ENCODE results near the gene ANTXRL. TPM values are rescaled to one million over a fixed set of nuclear protein-coding genes. Genes with fewer than 3 reads are reported as not detected.
"Not testable (repeated sequence)": the region's sequence is repeated elsewhere in the genome, so short reads cannot be mapped to it uniquely, and the experiment has no call there.

Gene ANTXRL
- polyA plus RNA-seq, 1 donor: not detected

- not testable (repeated sequence) for H3K4me1 ChIP-seq (ENCODE audit: control insufficient read depth, insufficient read depth, low read length); H3K27me3 ChIP-seq (ENCODE audit: control insufficient read depth, insufficient read depth, low read length); H3K36me3 ChIP-seq (ENCODE audit: control insufficient read depth, insufficient read depth, low read length); H3K9me3 ChIP-seq (ENCODE audit: control insufficient read depth, low read depth, low read length); DNase-seq; H3K4me3 ChIP-seq (ENCODE audit: low read length); H3K27ac ChIP-seq (ENCODE audit: low read length)
- no CpG with 5 or more reads among the region's 3 CpGs for WGBS (ENCODE audit: insufficient coverage, low lambda C conversion rate)
These were observed 87.6 kb downstream of the ANTXRL start for GRCh38 chr10:46374410-46374809.

- not testable (repeated sequence) for H3K27ac ChIP-seq (ENCODE audit: low read length); H3K4me1 ChIP-seq (ENCODE audit: control insufficient read depth, insufficient read depth, low read length); H3K27me3 ChIP-seq (ENCODE audit: control insufficient read depth, insufficient read depth, low read length); DNase-seq; H3K36me3 ChIP-seq (ENCODE audit: control insufficient read depth, insufficient read depth, low read length); H3K4me3 ChIP-seq (ENCODE audit: low read length); H3K9me3 ChIP-seq (ENCODE audit: control insufficient read depth, low read depth, low read length)
- no CpG with 5 or more reads among the region's 11 CpGs for WGBS (ENCODE audit: insufficient coverage, low lambda C conversion rate)
These were observed 88.6 kb downstream of the ANTXRL start, which contains the start of gene ANXA8L1 for GRCh38 chr10:46375406-46375805. Gene ANXA8L1 (plus strand): TSS chr10:46375776. CDS start chr10:46375852, 76 bp downstream.

GRCh38 chr10:46377022-46377421 lies 90.2 kb downstream of the ANTXRL start:
- H3K27me3 ChIP-seq (ENCODE audit: control insufficient read depth, insufficient read depth, low read length); H3K36me3 ChIP-seq (ENCODE audit: control insufficient read depth, insufficient read depth, low read length); DNase-seq; H3K9me3 ChIP-seq (ENCODE audit: control insufficient read depth, low read depth, low read length); H3K4me3 ChIP-seq (ENCODE audit: low read length); H3K4me1 ChIP-seq (ENCODE audit: control insufficient read depth, insufficient read depth, low read length); H3K27ac ChIP-seq (ENCODE audit: low read length): not testable (repeated sequence)
- WGBS (ENCODE audit: insufficient coverage, low lambda C conversion rate): no CpG with 5 or more reads among the region's 1 CpG

- WGBS (ENCODE audit: insufficient coverage, low lambda C conversion rate): no CpG with 5 or more reads among the region's 4 CpGs
These were observed 90.9 kb downstream of the ANTXRL start for GRCh38 chr10:46377651-46378050.

GRCh38 chr10:46378108-46378507 lies 91.3 kb downstream of the ANTXRL start:
- WGBS (ENCODE audit: insufficient coverage, low lambda C conversion rate): no CpG with 5 or more reads among the region's 8 CpGs
- H3K4me1 ChIP-seq (ENCODE audit: control insufficient read depth, insufficient read depth, low read length); H3K36me3 ChIP-seq (ENCODE audit: control insufficient read depth, insufficient read depth, low read length); H3K4me3 ChIP-seq (ENCODE audit: low read length); H3K27me3 ChIP-seq (ENCODE audit: control insufficient read depth, insufficient read depth, low read length); H3K27ac ChIP-seq (ENCODE audit: low read length); DNase-seq; H3K9me3 ChIP-seq (ENCODE audit: control insufficient read depth, low read depth, low read length): not testable (repeated sequence)

More at GRCh38 chr10:46377651-46378050, 90.9 kb downstream of the ANTXRL start:
- H3K27me3 ChIP-seq (ENCODE audit: control insufficient read depth, insufficient read depth, low read length); H3K36me3 ChIP-seq (ENCODE audit: control insufficient read depth, insufficient read depth, low read length); H3K27ac ChIP-seq (ENCODE audit: low read length); H3K9me3 ChIP-seq (ENCODE audit: control insufficient read depth, low read depth, low read length); DNase-seq; H3K4me1 ChIP-seq (ENCODE audit: control insufficient read depth, insufficient read depth, low read length); H3K4me3 ChIP-seq (ENCODE audit: low read length): not testable (repeated sequence)

DNA sequence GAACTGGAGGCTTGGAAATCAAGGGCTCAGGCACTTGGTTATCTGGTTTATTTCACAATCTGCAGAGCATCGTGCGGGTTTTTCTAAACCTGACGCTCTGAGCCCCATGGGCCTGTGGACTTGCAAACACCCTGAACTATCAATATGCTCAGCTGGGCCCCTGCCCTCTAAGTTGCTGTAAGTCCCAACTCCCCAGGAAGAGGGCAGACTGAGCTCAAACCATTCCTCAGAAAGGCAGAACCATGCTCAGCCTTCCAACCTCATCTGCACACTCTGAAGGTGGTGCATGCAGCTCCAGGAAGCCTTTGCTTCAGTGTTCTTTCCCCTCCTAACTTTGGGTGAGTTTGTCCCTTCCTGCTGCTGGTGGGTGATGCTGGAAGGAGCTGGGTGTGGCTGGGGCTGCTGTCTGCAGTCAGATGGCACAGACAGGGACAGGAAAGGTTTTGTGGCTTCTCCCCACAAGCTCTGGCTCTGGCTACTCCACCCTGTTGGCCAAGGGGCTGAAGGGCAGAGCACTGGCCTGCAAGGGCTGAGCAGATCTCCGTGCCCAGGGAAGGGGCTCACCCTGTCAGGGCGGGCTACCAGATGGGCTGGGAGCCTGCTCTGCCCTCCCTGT lies 92.5 kb downstream of the ANTXRL start:
- not testable (repeated sequence) for DNase-seq; H3K9me3 ChIP-seq (ENCODE audit: control insufficient read depth, low read depth, low read length); H3K4me1 ChIP-seq (ENCODE audit: control insufficient read depth, insufficient read depth, low read length); H3K27ac ChIP-seq (ENCODE audit: low read length); H3K4me3 ChIP-seq (ENCODE audit: low read length); H3K36me3 ChIP-seq (ENCODE audit: control insufficient read depth, insufficient read depth, low read length); H3K27me3 ChIP-seq (ENCODE audit: control insufficient read depth, insufficient read depth, low read length)
- WGBS (ENCODE audit: insufficient coverage, low lambda C conversion rate): no CpG with 5 or more reads among the region's 5 CpGs

Other genes with a start within 250 kb of the ANTXRL start
- 0.25 TPM for gene MSMB, start 240.7 kb upstream of the ANTXRL start, polyA plus RNA-seq
- gene ANXA8L1, start 88.8 kb downstream of the ANTXRL start, polyA plus RNA-seq: 7.9 TPM
- 1.8 TPM for gene NPY4R, start 179.0 kb downstream of the ANTXRL start, polyA plus RNA-seq

All from large intestine (tissue), 3 donors.